Measurements from ENCODE around the gene KRT1.

DNA sequence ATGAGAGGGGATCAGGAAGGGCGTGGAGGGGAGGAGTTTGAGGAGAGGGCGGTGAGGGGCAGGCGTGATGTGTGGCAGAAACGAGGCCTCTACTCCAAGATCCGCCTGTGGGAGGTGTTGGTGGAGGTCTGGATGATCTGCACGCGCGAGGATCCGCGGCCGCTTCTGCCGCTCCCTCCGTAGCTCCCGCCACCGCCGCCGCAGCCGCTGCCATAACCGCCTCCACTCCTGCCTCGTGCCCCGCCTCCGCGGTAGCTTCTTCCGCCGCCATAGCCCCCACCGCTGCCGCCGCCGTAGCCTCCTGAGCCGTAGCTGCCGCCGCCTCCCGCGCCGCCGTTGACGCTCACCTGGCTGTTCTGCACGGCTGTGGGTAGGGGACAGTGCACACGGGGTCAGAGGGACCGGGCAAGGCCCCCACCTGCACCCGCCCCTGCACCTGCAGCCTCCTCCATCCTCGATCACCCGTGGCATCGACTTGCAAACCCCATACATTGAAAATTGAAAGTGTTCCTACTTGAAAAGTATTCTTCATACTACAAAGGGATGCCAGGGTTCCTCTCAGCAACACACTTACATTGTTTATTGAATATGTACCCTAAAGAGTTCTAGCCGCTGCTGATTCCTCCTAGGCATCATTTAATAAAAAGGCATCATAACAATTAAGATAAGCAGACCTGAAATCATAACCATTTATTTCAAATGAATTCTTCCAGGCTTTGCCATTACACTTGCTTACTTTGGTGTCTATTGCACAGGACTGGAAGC is 11.1 kb upstream of the KRT1 start:
- TF ChIP-seq, protein P1, sequence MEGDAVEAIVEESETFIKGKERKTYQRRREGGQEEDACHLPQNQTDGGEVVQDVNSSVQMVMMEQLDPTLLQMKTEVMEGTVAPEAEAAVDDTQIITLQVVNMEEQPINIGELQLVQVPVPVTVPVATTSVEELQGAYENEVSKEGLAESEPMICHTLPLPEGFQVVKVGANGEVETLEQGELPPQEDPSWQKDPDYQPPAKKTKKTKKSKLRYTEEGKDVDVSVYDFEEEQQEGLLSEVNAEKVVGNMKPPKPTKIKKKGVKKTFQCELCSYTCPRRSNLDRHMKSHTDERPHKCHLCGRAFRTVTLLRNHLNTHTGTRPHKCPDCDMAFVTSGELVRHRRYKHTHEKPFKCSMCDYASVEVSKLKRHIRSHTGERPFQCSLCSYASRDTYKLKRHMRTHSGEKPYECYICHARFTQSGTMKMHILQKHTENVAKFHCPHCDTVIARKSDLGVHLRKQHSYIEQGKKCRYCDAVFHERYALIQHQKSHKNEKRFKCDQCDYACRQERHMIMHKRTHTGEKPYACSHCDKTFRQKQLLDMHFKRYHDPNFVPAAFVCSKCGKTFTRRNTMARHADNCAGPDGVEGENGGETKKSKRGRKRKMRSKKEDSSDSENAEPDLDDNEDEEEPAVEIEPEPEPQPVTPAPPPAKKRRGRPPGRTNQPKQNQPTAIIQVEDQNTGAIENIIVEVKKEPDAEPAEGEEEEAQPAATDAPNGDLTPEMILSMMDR (IDR thresholded peaks at IDR 0.05), result no peak
- TF ChIP-seq RAD21 (IDR thresholded peaks at IDR 0.05; ENCODE audit: low read length), result no peak
